GM21360 (cell line): ENCODE measurements around the gene HYAL2.
A peak's percentile ranks its signal among the peaks of the same experiment; 100 is the strongest.
"Not testable (repeated sequence)": the region's sequence is repeated elsewhere in the genome, so short reads cannot be mapped to it uniquely, and the experiment has no call there.

Experiments
- ATAC-seq: cut with Tn5 transposase; IDR thresholded peaks from one replicate; pipeline ENCODE4 v1.9.1; 2021; ENCODE audit warnings: mild to moderate bottlenecking, moderate library complexity; ENCODE audit not compliant: unreplicated experiment

The HYAL2 gene

DNA sequence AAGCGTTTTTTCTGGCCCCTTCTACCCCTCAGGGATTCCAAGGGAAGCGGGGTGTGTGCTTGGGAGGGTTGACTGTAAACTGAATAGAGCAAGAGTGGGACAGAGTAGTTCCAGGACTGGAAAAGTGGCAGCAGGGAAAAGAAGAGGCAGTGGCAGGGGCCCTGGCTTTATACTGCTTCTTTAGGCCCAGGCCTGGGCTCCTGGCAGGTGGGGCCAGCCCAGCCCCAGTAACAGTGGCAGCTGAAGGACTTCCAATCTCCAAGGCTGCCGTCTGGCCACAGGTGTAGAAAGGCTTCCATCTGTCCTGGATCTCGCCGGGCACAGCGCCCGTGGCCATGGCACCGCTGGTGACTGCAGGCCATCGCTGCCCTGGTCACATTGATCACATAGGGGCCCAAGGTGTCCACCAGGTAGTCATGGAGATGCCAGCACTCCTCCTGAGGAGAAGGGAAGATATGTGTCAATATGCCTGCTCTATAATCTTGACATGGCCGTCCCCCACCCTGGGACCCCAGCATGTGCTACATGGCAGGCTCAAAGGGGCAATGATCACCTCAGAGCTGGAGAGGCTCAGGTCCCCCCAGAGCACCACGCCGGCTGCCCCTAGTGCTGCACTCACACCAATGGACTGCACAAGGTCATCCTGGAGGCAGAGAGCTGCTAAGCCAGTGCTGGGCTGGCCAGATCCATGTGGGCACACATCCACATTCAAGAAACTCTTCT lies 29.3 kb downstream of the HYAL2 start:
- no peak for ATAC-seq

DNA sequence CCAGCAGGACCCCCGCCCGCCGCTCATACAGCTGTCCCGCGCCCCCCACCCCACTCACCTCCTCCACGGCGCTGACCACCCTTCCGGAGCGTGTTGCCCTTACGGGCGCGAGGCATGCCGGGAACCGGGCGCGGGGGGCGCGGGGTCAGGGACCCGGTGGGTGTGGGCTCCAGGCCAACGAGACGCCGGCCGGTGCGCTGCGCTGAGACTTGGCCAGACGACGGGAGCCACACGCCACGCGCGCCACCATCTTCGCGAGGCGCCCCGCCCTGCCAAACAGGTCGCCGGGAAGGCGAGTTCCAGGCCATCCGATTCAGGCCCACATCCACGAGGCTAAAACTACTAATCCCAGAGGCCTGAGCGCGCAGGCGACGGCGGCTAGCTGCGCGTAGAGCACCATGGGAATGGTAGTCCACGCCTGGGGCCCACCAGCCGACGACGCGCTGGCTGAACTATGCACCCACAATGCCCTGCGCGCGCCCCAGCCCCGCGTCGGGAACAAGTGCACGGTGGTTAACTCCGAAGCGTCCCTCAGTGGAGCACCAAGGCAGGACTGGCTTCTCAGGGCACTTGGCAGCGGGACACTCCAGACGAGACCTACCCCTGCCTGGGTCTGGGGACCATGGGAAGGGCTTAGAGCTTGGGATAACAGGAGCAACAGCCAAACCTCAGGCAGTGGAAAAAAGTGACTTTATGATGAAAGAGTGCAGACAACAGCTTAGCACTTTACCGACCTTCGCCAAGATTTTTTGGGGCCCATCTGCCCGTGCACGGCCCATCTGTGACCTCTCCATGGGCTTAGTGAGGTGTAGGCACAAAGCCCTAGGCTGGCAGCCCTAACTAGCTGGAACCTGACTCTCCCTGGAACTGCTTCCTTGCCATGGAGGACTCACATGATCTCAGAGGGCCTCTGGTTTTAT lies 30.1 kb downstream of the HYAL2 start, which contains the start of gene IFRD2:
IFRD2 (minus strand) TSS at position 271 of the 920 bp plus-strand sequence; CDS start at position 116, 155 bp downstream.
- ATAC-seq, result peak; percentile 90

- no peak for ATAC-seq
These were observed 32.3 kb downstream of the HYAL2 start for GRCh38 chr3:50290161-50290641.

- ATAC-seq, result no peak
These were observed 33.4 kb downstream of the HYAL2 start for GRCh38 chr3:50289130-50289529.

- no peak for ATAC-seq
These were observed 34.0 kb downstream of the HYAL2 start for GRCh38 chr3:50288387-50289007.

GRCh38 chr3:50287262-50287661 lies 35.3 kb downstream of the HYAL2 start:
- ATAC-seq, result no peak

DNA sequence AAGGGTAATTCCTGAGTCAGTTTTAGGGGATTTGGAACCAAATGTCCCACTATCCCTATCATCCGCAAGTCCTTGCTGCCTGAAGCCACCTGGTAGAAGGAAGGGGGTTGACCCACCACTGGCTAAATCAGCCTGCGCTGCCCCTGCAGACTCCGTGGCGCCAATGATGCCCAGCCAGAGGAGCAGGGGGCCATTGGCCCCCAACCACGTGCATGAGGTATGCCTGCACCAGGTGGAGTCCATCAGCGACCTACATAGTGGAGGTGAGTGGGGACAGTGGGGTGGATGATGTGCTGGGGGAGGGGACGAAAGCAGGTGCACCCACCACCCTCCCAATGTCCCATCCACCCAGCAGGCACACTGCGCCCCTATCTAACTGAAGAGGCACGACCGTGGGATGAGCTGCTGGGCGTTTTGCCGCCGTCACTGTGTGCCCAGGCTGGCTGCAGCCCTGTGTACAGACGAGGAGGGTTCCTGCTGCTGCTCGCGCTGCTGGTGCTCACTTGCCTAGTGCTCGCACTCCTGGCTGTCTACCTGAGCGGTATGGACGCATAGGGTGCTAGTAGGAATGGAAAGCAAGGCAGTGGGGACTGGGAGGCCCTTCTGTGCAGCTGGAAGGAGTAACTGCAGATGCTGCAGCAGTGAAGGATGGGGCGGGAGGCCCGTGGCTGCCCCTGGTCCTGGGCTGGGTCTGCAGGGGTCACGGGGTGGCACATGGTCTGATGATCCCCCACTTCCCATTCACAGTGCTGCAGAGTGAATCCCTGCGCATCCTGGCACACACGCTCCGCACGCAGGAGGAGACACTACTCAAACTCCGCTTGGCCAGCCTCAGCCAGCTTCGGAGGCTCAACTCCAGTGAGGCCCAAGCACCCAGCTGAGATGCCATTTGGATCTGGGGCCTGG lies 36.0 kb downstream of the HYAL2 start:
- ATAC-seq, result no peak

GRCh38 chr3:50284121-50284520 lies 38.4 kb downstream of the HYAL2 start:
- ATAC-seq, result not testable (repeated sequence)

DNA sequence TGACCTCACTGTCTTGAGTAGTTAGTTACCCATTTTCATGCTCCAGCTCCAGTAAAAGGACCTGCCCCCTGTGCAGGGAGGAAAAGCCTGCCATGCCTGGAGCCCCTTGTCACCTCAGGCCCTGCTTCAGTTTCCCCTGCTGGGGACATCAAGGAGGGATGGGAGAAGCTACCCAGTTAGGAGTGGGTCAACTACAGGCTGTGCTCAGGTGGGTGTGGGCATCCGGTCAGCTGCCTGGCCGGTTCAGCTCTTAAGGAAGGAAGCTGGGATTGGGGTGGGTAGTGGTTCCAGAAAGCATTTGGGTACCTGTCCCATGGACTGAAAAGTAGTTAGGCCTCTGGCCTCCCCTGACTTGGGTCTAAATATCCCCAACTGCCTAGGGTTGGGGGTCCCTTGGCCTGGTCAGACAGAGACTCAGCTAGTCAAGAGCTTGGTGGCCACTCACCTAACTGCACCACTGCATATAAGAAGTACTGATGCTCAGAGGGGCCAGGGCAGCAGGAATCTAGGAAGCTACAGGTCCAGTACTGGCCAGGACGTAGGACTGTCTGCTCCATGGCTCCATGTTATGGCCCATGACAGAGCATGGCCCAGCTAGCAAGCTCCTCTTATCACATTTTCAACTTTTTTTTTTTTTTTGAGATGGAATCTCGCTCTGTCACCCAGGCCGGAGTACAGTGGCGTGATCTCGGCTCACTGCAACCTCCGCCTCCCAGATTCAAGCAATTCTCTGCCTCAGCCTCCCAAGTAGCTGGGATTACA lies 43.1 kb downstream of the HYAL2 start:
- ATAC-seq, result no peak

- ATAC-seq, result no peak
These were observed 43.7 kb downstream of the HYAL2 start, which contains the start of gene LSMEM2 for GRCh38 chr3:50278880-50279224. TSS of gene LSMEM2 (plus strand) at chr3:50279087. CDS start at chr3:50279114, 27 bp downstream.

GRCh38 chr3:50278123-50278879 lies 44.2 kb downstream of the HYAL2 start:
- ATAC-seq, result no peak

GRCh38 chr3:50276762-50277101 lies 45.8 kb downstream of the HYAL2 start:
- no peak for ATAC-seq

GRCh38 chr3:50275996-50276761 lies 46.4 kb downstream of the HYAL2 start:
- no peak for ATAC-seq

GRCh38 chr3:50275141-50275995 lies 47.2 kb downstream of the HYAL2 start:
- ATAC-seq, result no peak

- ATAC-seq, result no peak
These were observed 48.0 kb downstream of the HYAL2 start for GRCh38 chr3:50274371-50275104.

GRCh38 chr3:50273689-50274065 lies 48.9 kb downstream of the HYAL2 start:
- ATAC-seq, result no peak
